Measurements from ENCODE around the gene MKKS. TPM values are rescaled to one million over a fixed set of nuclear protein-coding genes. Genes with fewer than 3 reads are reported as not detected.

MKKS gene
- total RNA-seq, 1 donor from 2014 or later = 8.6 TPM

- intact Hi-C loops (cut with micrococcal nuclease) = loop anchor here (5.0 kb wide), 1 partner anchor 1004 kb away; no protein-coding TSS in a partner anchor
- TF ChIP-seq CTCF (IDR thresholded peaks at IDR 0.05) = no peak
- no peak overlapping the region for H3K4me3 Mint-ChIP-seq
- H3K27me3 Mint-ChIP-seq = no peaks in the 10 kb centered on the region
- no peaks in the 10 kb centered on the region for H3K9me3 Mint-ChIP-seq
- CTCF ChIA-PET = interaction anchor here (0.9 kb wide), 1 partner anchor 15 kb away, joined by 3 read pairs; no protein-coding TSS in a partner anchor
- no peak overlapping the region for H3K27ac Mint-ChIP-seq
- H3K36me3 Mint-ChIP-seq (ENCODE audit: low read depth) = peaks cover 43% of the 10 kb centered on the region
- ATAC-seq (ENCODE audit: low read depth) (no peak), DNase-seq (no peak)
- H3K4me1 Mint-ChIP-seq = peaks cover 14% of the 10 kb centered on the region
- POLR2A ChIA-PET = no interaction called here
These were observed 22.3 kb downstream of the MKKS start for GRCh38 chr20:10411673-10412072.

- Mint-ChIP-seq H3K36me3 (ENCODE audit: low read depth) (peaks cover 49% of the 10 kb centered on the region), H3K27ac (no peak overlapping the region), H3K4me1 (peaks cover 7% of the 10 kb centered on the region), H3K4me3 (no peak overlapping the region), H3K27me3 (no peaks in the 10 kb centered on the region), H3K9me3 (no peaks in the 10 kb centered on the region)
- intact Hi-C loops (cut with micrococcal nuclease) = no loop called here
- no peak for TF ChIP-seq CTCF (IDR thresholded peaks at IDR 0.05)
- CTCF ChIA-PET = no interaction called here
- ATAC-seq (ENCODE audit: low read depth) = no peak
- no peak for DNase-seq
- POLR2A ChIA-PET = no interaction called here
These were observed 25.8 kb downstream of the MKKS start for GRCh38 chr20:10408108-10408813.

- no peak overlapping the region for H3K4me3 Mint-ChIP-seq
- no peaks in the 10 kb centered on the region for H3K27me3 Mint-ChIP-seq
- peaks cover 4% of the 10 kb centered on the region for H3K4me1 Mint-ChIP-seq
- intact Hi-C loops (cut with micrococcal nuclease) = no loop called here
- no peak for TF ChIP-seq CTCF (IDR thresholded peaks at IDR 0.05)
- POLR2A ChIA-PET = no interaction called here
- DNase-seq (no peak), ATAC-seq (ENCODE audit: low read depth) (no peak)
- no peaks in the 10 kb centered on the region for H3K9me3 Mint-ChIP-seq
- CTCF ChIA-PET = no interaction called here
- no peak overlapping the region for H3K27ac Mint-ChIP-seq
- peaks cover 37% of the 10 kb centered on the region for H3K36me3 Mint-ChIP-seq (ENCODE audit: low read depth)
These were observed 29.0 kb downstream of the MKKS start for GRCh38 chr20:10404959-10405530.

- Mint-ChIP-seq H3K27me3 (no peaks in the 10 kb centered on the region), H3K27ac (no peak overlapping the region), H3K9me3 (no peaks in the 10 kb centered on the region), H3K36me3 (ENCODE audit: low read depth) (peaks cover 37% of the 10 kb centered on the region), H3K4me1 (peaks cover 4% of the 10 kb centered on the region), H3K4me3 (no peak overlapping the region)
- DNase-seq = no peak
- CTCF ChIA-PET = interaction anchor here (1.8 kb wide), 1 partner anchor 22 kb away, joined by 5 read pairs; no protein-coding TSS in a partner anchor
- POLR2A ChIA-PET = no interaction called here
- TF ChIP-seq CTCF (IDR thresholded peaks at IDR 0.05) = no peak
- ATAC-seq (ENCODE audit: low read depth) = no peak
- intact Hi-C loops (cut with micrococcal nuclease) = no loop called here
These were observed 29.9 kb downstream of the MKKS start for GRCh38 chr20:10404023-10404628.

- ChIA-PET CTCF (interaction anchor here (1.8 kb wide), 1 partner anchor 23 kb away, joined by 5 read pairs; no protein-coding TSS in a partner anchor), POLR2A (no interaction called here)
- no peak for DNase-seq
- Mint-ChIP-seq H3K9me3 (no peaks in the 10 kb centered on the region), H3K4me1 (peaks cover 4% of the 10 kb centered on the region), H3K27ac (no peak overlapping the region), H3K27me3 (no peaks in the 10 kb centered on the region), H3K36me3 (ENCODE audit: low read depth) (peaks cover 36% of the 10 kb centered on the region), H3K4me3 (no peak overlapping the region)
- ATAC-seq (ENCODE audit: low read depth) = no peak
- intact Hi-C loops (cut with micrococcal nuclease) = no loop called here
- no peak for TF ChIP-seq CTCF (IDR thresholded peaks at IDR 0.05)
These were observed 30.9 kb downstream of the MKKS start for GRCh38 chr20:10402938-10403608.
